UCSD-AML1 (cell line): ENCODE measurements around the gene TEKT2.

Experiments used
- DNase-seq: peaks from one replicate; lab custom pipeline; 2025; ENCODE audit not compliant: unreplicated experiment; lab: John Stamatoyannopoulos, UW

The TEKT2 gene, protein sequence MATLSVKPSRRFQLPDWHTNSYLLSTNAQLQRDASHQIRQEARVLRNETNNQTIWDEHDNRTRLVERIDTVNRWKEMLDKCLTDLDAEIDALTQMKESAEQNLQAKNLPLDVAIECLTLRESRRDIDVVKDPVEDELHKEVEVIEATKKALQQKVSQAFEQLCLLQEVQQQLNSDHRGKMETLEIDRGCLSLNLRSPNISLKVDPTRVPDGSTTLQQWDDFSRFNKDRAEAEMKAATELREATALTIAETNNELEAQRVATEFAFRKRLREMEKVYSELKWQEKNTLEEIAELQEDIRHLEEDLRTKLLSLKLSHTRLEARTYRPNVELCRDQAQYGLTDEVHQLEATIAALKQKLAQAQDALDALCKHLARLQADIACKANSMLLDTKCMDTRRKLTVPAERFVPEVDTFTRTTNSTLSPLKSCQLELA

DNA sequence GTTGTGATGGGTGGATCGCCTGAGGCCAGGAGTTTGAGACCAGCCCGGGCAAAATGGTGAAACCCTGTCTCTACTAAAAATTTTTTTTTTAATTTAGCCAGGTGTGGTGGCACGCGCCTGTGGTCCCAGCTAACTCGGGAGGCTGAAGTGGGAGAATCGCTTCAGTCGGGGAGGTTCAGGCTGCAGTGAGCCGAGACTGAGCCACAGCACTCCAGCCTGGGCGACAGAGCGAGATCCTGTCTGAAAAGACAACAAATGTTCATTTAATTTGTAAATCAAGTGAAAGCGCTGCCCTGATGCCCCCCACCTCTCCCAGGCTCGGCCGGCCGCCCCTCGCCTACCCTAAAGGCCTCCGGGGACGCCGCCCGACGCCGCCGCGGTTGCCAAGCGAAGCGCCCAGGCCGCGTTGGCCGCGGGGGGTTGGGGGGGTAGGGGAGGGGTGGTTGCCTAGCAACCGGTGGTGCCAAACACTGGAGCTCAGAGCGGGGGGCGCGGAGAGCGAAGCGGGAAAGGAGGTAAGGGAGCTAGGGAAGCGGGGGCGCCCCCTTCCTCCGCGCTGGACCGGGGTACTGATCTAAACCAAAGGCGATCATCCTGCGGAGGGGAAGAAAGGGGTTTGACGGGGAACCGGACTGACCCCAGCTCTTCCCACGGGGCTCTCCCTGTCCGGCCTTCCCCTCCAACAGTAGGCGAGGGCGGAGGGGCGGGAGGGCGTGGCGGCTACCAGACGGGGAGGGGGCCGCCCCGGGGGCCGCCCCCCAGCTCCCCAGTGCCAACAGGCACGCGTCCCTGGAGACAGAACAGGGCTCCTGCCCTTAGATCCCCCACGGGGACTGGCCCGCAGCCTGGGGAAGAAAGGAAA lies at the start of gene TEKT2:
TEKT2 (plus strand) TSS at position 460 of the 862 bp plus-strand sequence. CDS start 828 bp downstream, outside the sequence.
- no peak for DNase-seq

DNA sequence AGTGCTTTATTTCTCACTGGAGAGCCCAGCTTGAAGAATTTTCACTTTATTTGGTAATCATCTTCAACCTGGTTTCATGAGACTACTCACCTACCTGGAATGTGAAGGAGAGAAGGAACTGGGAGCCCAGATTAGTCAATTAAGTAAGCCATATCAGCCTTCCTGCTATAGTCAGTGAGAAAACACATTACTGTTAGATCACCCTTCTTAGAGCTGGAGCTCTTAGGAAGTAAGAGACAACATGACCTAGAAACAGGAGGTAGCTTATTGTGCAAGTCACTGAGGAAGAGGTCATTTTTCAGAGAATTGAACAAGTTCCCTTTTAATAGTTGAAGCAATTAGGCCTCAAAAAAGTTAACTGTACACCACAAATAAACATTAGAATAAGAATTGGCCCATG lies 49.2 kb upstream of the TEKT2 start:
- no peak for DNase-seq

DNA sequence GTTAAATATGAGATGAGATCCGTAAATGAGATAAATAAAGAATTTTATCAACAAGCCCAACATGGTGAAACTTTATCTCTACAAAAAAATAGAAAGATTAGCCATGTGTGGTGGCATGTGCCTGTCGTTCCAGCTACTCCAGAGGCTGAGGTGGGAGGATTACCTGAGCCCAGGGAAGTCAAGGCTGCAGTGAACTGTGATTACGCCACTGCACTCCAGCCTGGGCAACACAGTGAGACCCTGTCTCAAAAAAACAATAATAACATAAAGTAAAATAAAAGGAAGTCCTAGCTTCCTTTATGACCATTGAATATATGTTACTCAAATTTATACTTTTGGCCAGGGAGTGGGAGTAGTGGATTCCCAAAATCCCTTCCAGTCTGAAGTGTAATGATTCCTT lies 48.7 kb upstream of the TEKT2 start:
- DNase-seq, result no peak

DNA sequence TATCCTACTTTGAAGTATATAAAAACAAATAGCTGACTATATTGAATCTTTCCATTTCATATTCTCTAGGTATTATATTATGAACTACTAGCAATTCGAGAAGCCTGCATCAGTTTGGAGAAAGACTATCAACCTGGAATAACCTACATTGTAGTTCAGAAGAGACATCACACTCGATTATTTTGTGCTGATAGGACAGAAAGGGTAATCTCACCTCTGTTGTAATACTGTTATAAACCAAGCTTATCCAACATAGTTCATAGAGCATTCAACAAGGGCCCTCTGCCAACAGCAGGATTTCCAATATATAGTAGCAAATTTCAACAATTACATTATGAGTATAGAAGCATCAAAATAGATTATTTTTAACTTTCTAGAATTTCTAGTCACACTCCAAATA lies 43.7 kb upstream of the TEKT2 start:
- no peak for DNase-seq

DNA sequence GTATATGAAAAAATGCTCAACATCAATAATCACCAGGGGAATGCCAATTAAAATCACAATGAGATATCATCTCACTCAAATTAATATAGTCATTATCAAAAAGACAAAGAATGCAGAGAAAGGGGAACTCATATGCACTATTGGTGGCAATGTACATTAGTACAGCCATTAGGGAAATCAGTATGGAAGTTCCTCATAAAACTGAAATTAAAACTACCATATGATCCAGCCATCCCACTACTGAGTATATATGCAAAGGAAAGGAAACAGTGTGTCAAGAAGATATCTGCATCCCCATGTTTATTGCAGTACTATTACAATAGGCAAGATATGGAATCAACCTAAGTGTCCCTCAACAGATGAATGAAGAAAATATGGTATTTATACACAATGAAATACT lies 32.1 kb upstream of the TEKT2 start:
- DNase-seq, result no peak

DNA sequence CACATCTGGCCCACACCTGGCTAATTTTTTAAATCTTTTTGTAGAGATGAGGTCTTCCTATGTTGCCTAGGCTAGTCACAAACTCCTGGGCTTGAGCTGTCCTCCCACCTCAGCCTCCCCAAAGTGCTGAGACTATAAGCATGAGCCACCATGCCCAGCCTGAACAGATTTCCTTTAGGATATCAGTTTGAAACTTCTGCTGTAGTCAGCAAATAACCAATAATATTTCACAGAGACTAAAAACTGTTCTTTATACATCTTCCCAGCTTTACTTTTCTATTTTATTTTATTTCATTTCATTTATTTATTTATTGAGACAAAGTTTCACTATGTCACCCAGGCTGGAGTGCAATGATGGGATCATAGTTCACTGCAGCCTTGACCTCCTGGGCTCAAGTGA lies 29.9 kb upstream of the TEKT2 start:
- DNase-seq, result no peak

DNA sequence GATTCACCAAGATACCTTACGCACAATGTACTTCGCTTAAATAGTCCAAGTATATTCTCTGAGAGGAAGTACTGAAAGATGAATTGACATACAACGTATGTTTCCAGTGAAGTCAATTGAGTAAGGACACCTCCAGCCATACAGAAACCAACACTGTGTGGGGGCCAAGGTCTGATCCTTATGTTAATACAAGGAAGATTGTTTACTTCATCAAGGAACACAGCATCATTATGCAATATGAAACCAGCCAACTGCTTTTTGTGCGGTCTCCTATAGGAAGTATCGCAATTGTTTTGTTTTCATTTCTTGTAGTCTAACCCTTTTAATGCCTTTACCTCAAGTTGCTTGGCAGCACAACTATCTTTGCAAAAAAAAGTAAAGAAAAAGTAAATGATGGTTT lies 28.2 kb upstream of the TEKT2 start:
- no peak for DNase-seq

DNA sequence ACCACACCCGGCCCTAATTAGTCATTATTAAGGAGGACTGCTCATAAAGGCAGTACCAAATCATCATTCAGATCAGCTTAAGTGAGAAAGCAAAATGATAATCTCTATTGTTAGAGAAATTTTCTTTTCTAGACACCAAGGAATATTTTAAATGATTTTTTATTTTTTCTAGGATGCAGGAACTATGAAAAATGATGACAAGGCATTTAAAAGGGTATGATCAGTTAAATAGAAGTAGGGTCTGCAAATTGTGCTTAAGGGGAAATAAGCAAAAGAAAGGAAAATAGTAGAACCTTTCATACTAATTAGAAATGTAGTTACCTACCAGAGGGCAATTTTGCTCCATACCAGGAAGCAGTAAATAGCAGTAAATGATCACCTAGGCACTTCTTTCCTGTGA lies 21.6 kb upstream of the TEKT2 start:
- DNase-seq, result no peak

DNA sequence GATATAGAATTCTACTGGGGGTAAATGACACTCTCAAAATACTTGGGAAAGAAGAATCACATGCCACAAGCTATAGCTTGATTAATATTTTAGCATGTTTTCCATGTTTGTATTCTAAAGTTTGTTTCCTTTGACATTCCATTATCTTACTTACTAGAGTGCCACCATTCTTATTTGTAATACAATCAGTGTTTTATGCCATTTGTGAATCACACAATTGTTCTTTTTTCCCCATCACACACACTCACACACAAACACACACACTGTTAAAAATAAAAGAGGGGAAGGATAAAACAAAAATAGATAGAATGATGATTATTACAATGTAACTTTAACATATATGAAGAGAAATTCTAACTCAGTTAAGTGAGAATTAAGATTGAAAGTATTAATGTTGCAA lies 16.0 kb upstream of the TEKT2 start:
- no peak for DNase-seq

DNA sequence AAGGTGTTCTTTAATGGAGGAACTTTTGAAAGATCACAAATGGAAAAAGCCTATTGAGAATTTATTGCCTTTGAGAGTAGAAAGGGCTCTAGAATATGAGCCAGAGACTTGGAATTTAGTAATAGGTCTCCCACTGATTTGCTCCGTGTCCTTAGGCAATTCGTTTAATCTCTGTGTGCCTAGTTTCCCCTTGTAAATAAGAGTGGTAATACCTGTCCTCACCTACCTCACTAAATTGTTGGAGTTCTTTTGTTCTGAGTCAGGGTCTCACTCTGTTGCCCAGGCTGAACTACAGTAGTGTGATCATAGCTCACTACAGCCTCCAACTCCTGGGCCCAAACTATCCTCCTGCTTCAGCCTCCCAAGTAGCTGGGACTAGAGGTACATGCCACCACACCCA lies 15.0 kb upstream of the TEKT2 start:
- no peak for DNase-seq

DNA sequence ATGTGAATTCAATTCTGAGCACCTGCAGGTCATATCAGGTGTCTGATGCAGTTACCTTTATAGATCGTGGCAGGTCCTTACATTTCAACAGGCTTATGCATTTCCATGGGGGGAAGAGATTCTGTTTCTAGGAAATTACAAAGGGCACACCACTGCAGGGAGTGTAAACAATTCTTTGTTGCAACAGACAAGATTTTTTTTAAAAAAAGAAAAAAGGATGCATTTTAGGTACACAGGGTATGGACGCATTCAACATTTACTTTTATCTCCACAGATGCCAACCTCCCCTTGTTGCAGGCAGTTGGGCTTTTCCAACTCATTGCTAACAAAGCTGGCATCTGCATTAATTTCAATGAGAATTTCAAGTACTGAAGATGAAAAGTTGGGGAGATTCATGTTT lies 13.5 kb upstream of the TEKT2 start:
- no peak for DNase-seq

DNA sequence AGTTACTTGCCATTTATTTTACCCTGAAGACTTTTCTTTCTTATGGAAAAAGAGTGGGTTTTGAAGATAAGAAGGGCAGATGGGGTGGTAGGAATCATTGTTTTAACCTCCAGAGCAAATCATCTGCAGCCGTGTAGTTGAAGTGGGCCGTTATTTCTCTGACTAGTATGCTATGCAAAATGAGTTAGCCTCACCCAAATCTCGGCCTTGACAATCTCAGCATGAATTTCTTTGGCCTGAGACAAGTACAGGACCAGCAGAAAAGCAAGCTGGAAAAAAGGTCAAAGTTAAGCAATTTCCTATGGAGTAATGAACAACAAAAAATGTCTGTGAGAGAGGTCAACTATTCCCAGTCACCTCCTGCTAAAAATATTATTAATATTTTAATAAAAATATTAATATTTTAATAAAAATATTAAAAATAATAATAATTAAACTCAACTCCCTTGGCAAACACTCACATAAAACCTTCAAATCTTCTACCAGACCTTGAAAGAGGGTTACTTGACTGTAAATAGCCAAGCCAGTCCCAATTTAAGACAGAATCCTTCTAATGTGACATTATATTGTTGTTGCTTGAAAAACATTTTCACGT lies 6.8 kb upstream of the TEKT2 start:
- DNase-seq, result no peak

DNA sequence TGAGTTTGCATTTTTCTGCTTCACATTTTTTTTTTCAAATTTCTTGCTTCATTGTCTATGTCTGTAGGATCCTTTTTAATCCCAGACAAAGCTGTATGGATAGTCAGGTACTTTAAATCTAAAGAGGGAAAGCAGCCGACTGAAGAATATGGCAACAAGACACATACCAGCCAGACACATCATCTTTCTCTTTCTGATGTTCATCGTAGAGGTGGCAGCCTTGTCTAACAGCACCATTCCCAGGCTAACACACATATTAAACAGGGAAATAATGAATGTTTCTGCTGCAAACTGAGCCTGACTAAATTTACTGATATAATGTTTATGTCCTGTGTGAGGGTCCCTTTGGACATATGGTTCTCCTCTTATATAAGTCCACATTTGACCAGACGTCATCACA lies 3.7 kb upstream of the TEKT2 start:
- no peak for DNase-seq

DNA sequence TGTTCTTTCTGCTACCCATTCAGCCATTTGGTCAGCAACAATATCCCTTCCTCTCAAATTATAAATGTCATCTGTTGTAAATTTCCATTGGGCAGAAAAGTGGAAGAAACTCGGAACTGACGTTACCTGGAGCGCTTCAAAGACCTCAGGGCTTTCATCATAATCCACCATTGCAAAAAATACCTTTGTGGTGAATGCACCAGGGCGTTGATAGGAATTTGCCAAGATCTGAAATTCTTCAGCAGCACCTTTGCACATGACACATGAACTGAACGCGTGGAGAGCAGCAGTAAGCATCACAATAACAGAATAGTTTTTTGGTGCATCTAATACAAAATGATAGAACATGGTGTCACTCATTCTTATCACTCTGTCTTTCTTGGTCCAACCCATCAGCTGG lies 3.1 kb upstream of the TEKT2 start:
- no peak for DNase-seq

DNA sequence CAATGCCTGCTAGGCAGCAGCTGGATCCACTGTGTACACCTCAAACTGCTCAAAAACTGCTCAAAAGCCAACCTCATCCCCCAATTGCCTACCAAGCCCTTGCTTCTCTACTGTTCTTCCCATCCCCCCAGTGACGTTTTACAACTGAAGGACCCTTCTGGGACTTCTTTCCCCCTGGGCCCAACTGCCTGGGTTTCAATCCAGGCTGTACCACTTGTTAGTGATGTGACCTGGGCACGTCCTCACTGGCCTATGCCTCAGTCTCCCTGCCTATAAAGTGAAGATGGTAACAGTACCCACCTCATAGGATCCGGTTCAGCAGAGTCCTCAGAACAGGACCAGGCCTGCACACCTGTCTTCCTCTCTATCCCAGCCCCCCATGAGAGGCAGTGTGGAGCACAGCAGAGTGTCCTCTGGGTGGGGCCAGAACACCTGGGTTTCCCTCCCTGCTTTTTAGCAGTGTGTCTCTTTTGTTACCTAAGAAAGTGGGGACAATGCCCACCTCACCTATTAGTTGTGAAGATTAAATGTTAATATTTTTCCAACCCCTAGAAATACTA lies 1.9 kb upstream of the TEKT2 start:
- no peak for DNase-seq

DNA sequence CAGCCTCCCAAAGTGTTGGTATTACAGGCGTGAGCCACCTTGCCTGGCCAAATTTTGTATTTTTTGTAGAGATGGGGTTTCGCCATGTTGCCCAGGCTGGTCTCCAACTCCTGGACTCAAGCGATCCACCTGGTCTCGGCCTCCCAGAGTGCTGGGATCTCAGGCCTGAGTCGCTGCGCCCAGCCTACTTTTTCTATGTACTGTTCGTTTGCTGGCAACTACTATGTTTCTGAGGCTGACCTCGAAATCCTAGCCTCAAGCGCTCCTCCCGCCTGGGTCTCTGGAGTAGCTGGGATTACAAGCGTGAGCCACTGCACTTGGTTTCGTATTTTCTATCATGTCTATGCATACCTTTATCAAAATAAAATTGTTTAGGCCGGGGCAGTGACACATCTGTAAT lies 675 bp upstream of the TEKT2 start:
- DNase-seq, result no peak

DNA sequence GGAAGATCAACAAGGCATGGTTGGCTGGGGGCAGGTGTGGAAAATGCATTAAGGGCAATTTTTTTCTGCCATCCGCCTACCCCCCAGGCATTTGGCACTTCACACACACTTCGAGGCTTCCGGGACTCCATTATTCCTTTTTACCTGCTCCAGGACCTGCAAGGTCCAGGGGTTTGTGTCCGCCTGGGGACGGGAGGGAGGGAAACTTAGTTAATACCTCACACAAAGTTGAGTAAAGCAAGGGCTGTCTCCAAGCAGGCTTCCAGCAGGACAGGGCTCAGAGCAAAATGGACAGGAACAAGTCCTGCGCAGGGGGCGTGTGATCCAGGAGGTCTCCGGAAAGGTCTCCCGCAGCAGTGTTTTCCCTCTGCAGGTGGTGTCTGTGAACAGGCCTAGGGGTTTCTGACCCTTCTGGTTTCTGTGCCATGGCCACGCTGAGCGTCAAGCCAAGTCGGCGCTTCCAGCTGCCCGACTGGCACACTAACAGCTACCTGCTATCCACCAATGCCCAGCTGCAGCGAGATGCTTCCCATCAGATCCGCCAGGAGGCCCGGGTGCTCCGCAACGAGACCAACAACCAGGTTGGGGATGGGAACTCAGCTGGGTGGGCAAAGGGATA lies 712 bp downstream of the TEKT2 start:
- no peak for DNase-seq

DNA sequence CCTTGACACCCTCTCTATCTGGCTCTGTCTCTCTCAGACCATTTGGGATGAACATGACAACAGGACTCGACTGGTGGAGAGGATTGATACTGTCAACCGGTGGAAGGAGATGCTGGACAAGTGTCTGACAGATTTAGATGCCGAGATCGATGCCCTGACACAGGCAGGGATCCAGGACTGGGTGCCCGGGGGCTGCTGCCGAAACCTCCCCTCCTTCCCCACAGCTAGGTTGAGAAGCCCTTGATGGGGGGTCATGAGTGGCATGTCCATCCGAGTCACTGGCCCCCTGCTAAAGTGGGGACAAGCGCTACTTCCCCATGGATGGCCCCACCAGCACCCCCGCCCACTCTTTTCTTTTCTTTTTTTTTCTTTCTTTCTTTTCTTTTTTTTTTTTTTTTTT lies 1.2 kb downstream of the TEKT2 start:
- no peak for DNase-seq

DNA sequence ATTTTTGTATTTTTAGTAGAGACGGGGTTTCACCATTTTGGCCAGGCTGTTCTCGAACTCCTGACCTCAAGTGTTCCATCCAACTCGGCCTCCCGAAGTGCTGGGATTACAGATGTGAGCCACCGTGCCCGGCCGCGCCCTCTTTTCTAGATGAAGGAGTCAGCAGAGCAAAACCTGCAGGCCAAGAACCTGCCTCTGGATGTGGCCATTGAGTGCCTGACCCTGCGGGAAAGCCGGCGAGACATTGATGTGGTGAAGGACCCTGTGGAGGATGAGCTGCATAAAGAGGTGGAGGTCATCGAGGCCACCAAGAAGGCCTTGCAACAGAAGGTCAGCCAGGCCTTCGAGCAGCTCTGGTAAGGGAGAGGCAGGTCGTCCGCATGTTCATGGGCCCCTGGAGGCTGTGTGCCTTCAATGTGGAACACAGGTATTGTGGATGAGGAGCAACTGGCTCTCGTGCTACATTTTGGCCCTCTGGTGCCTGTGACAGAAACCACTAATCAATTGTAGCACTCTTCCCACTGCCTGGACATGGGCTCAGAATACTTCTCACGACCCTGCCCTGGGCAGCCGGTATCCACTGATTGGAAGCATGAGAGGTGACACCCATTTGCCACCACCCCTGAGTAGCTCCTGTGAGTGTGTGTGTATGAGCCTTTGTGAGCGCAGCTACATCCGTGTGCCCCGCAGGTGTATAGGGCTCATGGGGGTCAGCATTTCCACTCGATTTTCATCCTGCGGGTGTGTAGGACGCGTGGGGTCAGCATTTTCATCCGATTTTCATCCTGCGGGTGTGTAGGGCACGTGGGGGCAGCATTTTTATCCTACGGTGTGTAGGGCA lies 2.0 kb downstream of the TEKT2 start:
- no peak for DNase-seq

DNA sequence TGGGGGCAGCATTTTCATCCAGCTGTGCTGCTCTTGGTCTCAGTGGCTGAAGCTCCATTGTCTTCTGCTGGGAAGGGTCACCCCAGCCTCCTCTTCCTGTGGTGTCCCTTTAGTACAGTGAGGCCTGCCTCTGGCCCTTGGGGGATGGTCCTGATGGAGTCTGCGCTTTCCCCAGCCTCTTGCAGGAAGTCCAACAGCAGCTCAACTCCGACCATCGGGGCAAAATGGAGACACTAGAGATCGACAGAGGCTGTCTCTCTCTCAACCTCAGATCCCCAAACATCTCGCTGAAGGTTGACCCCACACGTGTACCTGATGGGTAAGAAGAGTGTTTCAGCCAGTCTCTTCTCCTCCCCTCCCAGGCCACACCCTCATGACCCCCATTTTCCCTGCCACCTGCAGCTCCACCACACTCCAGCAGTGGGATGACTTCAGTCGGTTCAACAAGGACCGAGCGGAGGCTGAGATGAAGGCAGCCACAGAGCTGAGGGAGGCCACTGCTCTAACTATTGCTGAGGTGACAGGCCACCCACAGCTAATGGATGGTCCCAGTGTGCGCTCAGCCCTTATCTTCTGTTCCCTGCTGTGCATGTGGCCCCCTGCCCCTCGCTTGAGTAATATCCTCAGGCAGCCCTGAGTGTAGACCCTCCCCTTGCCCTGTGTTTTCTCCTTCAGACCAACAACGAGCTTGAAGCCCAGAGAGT lies 2.8 kb downstream of the TEKT2 start:
- DNase-seq, result no peak
